Measurements from ENCODE around the gene TSPAN11.
"Not testable (repeated sequence)": the region's sequence is repeated elsewhere in the genome, so short reads cannot be mapped to it uniquely, and the experiment has no call there.

TSPAN11 gene

DNA sequence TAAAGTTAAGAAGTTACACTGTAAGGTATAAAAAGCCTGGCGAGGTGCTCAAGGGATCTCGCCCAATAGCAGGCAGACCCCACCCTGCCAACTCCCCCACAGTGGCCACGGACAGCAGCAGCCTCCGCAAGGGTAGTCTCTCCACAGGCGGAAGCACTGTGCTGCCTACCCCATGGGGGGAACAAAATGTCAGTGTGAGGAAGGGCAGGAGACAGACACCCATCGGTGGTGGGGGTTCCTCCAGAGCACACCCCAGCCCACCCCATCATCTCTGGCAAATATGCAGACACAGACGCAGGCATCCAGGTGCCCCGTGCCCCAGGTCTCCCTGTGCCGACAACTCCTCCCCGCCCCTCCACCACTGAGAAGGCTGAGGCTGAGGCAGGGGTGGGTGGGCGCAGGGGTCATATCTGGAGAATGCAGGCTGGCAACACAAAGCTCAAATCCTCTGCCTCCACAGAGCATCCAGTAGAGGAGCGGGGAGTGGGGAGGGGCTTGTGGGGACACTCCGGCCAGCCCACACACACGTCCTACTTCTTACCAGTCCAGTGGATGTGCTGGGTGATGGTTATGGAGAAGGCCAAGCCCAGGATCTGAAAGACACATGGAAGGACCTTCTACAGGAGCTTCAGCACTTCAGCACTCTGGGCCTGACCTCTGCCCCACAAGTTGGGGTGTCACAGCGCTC, 78.9 kb downstream of the TSPAN11 start:
- DNase-seq = no peak

DNA sequence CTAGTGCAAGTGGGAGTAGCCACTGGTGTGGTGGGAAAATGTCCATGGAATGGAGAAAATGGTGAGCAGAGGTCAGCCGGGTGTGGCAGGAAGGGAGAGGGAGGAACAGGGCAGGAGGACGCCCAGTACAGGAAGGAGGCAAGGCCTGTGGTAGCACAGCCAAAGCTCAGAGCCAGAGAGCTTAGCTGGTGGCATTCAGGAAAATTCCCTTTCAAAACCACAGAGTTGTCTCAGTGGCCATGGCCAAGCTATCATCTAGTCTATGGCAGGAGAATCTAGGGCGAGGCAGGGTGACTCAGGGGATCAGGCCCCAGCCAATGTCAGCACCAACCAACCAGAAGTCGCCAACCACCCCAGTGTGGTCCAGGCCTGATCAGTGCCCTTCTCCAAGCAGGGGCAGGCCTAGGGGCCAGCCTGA, 79.4 kb downstream of the TSPAN11 start:
- DNase-seq = no peak

- DNase-seq = no peak
Observed at GRCh38 chr12:31006416-31007152, 80.0 kb downstream of the TSPAN11 start.

DNA sequence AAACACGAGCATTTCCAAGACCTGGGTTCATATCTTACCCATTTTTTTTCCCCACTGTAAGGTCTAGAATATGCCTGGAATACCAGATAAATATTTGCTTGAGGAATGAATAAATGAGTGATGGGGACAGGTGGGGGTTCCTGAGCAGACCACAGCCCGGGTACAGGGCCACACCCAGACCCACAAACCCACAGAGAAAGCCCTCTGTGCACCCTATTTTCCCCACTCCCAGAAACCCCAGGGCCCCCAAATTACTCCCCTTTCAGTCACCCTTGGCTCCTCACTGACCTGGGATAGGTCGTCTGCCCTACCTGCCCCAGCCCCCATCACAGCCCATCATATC, 80.6 kb downstream of the TSPAN11 start:
- no peak for DNase-seq

- DNase-seq = no peak
Observed at GRCh38 chr12:31007636-31008175, 81.2 kb downstream of the TSPAN11 start.

DNA sequence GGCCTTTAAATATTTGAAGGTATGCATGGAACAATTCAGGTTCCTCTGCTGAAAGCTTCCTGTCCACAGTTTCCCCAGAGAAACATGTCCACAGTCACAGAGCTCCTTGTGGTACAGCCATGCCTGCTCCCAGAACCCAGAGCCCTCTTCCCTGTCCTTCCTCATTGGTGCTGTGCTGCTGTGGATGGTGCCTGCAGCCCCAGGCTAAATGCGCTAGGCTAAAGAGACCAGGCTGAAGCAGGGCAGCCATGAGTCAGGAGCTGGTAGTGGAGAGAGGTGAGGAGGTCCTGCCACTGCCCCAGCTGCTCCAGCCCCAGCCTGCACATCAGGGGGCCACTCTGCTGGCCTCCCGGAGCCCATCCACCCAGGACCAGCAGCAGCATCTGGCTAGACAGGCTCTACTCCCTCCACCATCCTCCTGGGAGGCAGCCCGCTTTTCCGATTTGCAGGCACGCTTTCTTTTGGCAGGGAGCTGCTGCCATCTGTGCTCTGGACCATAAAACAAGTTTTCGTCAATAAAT, 81.8 kb downstream of the TSPAN11 start:
- no peak for DNase-seq

DNA sequence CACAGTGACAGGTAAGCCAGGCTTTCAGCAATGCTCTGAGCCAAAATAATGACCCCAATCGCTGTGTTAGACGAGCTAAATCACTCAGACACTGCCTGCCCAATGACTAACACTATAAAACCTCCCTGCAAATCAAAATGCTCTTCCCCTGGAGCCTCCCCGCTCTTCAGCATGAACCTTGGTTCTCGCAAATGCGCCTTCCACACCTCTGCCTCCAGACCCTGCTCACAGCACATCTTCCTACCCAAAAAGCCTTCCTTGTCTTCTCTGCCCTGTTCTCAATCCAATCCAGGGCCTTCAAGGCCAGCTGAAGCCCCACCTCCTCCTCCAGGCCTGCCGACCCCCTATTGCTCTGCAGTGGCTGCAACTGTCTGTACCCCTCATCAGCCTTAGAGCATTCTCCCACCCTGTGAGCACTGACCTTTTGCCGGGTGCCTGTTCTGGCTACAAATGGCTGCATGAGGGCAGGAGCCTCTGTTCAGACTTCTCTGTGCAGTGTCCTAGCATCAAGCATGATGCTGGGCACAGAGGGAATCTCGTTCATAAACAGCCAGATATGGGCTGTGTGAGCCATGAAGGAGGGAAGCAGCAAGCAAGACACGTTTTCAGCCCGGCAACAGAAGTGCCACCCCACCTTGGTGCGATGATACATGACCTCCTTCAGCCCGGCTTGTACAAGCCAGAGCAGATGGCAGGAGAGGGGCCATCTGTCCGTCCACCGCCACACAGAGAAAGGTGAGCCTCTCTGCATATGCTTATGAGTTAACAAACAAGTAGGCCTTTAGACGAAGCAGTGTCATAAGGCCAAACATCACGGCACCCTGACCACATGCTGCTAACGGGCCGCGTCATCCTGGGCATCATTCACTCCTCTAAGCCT, 82.7 kb downstream of the TSPAN11 start:
- DNase-seq = no peak

DNA sequence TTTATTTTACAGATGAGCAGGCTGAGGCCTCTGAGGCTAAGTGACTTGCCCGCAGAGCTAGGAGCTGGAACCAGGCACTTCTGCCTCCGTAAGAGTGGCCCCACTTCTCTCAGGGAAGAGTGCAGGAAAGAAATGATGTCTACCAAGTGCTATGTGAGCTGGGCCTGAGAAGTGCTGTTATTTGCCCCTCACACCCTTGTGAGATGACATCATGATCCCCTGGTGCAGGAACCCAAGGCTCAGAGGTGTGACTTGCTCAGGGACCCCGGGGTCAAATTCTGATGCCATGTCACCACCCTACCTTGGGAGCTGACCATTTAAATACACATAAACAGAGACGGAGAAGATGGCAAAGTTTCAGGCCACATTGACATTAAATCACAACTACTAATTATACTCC, 83.4 kb downstream of the TSPAN11 start:
- DNase-seq = no peak

DNA sequence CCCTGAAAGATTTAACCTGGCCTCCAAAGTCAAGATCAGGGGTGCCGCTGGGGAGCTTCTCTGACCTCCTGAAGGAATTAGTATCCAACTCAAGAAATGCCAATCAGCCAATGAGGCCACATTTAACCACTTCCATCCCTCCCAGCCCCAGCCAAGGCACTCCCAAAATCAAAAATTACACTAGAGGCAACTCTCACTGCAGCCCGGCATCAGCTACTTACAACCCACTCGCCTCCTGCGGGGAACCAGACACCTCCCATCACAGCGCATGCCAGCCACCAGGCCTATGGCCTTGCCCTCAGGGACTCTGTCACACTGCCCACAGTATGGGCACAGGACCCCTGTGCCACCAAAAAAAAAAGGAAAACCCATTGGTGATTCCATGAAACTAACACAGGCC, 84.8 kb downstream of the TSPAN11 start:
- DNase-seq = no peak

- DNase-seq = no peak
Observed at GRCh38 chr12:31011746-31012566, 85.4 kb downstream of the TSPAN11 start.

DNA sequence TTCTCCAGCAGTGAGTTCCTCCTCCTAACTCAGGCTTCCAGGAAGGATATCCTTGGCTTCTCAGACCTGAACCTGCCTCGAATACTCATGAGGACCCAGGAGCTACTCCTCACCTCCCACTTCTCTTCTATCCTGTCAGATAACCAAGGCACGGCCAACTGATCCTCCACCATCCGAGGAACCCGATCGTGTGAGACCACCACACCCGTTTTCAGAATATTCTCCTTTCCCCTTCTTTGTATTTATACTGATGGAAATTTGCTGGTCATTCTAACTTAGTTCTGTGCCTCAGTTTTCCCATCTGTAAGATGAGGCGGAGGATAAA, 86.0 kb downstream of the TSPAN11 start:
- not testable (repeated sequence) for DNase-seq

GRCh38 chr12:31015215-31015614, 88.7 kb downstream of the TSPAN11 start:
- no peak for DNase-seq

GRCh38 chr12:31016057-31016456, 89.5 kb downstream of the TSPAN11 start:
- no peak for DNase-seq

GRCh38 chr12:31017535-31017934, 91.0 kb downstream of the TSPAN11 start:
- DNase-seq = no peak

DNA sequence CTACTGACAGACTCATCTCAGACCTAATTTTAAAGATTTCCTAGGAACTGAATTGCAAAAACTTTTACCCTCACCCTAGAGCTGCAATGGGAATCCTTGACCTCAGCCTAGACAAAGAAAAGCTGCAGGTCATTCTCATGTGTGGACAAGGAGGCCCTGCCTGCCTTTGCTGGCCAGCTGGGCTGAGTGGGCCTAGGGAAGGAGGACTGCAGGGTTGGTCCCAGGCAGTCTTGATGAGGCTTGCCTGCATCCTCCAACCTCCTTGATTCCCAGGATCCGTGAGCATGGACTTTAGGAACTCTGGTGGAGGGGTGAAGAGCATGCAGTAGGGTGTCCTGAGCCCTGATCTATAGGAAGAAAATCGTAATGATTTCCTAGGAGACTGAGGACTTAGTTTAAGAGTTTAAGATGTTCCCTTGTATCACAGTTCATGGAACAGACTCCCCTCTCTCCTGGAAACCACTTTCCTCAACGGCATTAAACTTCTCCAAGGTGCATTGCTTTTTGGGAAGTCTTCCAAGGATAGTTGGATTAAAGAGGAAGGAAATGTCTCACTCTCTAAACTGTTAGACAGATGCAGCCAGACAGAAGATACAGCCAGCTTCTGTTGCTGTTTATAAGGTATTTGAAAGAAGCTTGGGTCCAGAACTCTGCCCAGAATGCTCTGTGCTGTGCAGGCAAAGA, 91.7 kb downstream of the TSPAN11 start:
- DNase-seq = no peak

DNA sequence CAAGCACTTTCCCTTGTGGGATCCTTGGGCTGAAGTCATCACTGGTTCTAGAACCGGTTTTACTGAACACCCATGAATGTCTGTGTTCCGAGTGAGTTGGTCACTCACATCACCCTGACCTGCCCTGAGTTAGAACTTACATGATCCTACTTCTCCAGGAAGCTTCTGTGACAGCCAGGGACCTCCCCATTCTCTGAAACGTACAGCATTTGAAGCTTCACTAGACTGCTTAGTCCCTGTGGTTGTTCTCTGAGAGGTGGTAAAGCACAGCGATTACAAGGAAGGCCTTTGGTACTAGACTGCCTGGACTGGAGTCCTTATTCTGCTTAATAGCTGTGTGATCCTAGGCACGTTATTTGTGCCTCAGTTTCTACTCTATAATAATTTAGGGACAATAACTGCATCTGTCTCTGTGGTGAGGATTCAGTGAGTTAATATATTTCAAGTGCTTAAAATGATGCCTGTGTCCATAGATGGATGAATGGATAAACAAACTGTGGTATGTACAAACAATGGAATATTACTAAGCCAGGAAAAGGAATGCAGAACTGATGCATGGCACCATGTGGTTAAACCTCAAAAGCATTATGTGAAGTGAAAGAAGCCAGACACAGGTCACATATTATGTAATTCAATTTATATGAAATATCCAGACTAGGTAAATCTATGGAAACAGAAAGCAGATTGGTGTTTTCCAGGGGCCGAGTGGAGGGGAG, 92.4 kb downstream of the TSPAN11 start:
- no peak for DNase-seq

DNA sequence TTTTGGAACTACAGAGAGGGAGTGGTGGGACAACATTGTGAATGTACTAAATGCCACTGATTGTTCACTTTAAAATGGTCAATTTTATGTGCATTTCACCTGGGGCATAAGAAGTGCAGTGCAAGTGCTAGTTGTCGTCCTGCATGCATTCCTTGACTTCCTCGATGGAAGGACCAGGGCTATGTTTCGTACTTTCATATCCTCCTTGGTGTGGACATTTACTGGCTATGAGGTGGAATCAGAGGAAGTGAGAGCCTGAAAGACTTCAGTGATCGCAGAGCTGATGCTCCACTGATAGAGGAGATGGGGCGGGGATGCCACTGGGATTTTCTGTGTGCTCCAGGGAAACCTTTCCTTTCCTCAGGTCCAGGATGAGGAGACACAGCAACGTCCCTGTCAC, 93.0 kb downstream of the TSPAN11 start:
- DNase-seq = no peak

DNA sequence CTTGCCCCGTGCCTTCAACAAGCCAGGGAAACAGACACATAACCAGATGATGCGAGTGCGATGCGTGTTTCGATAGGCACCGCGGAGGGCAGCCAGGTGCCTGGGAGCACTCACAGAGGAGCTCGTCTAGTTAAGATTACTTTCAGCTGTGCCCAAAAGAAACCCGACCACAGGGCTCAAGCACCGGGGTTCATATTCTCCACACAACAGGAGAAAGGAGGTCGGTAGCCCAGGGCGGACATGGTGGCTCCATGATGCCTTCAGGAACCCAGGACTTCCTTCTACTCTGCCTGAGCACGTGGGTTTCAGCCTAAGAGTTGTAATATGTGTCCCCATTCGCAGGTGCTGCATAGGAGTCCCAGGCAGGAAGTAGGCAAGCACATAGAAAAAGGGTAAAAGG, 93.4 kb downstream of the TSPAN11 start:
- DNase-seq = no peak

- DNase-seq = no peak
Observed at GRCh38 chr12:31020385-31021166, 94.0 kb downstream of the TSPAN11 start.

DNA sequence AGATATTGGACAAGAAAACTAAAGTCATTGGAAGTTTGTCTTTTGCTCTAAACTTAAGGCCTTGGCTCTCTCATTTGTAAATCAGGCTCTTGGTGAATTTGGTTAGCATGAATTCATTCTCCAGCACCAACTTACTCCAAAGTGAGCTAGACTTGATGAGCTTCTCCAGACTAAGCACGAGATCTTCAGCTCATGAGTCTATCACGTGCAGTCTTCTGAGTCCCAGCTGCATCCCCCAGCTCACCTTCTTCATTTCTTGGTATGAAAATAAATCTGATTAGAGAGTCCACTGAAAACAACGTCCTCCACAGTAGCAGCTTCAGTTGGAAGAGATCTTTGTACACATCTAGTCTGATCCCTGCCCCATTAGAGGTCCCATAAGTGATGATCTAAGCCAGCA, 94.6 kb downstream of the TSPAN11 start:
- no peak for DNase-seq

All from NCI-H2081 (cell line).